IMR-90 (cell line): ENCODE data around the gene CCDC7. TPM values are rescaled to one million over a fixed set of nuclear protein-coding genes. Genes with fewer than 3 reads are reported as not detected.
"Not testable (repeated sequence)": the region's sequence is repeated elsewhere in the genome, so short reads cannot be mapped to it uniquely, and the experiment has no call there.

Experiments used
- ATAC-seq: fragments of 200-7000 bp; cut with Tn5 transposase; 2 replicates; pipeline ENCODE4 v1.9.1; 2020; ENCODE audit warnings: low read depth, mild to moderate bottlenecking, moderate library complexity
- BruUV-seq: library from RNA; stranded (reverse); fragments of 400-500 nt; replicated peaks from 2 replicates; lab custom pipeline; 2021; lab: Mats Ljungman, UMichigan
- CTCF ChIA-PET: fragments of 300-600 bp; formaldehyde crosslinking; extraction: SDS; loops from one replicate; lab custom pipeline; 2021; ENCODE audit warnings: antibody characterized with exemption; lab: Yijun Ruan, JAX
- POLR2A ChIA-PET: fragments of 300-600 bp; sonication (Branson Sonifier 250); formaldehyde crosslinking; loops from one replicate; lab custom pipeline; 2022; ENCODE audit warnings: antibody characterized with exemption; ENCODE audit not compliant: unreplicated experiment; lab: Charles Lee
- DNase-seq: peaks from one replicate; pipeline ENCODE4 v3.0.0; 2013
- H2AFZ ChIP-seq: replicated peaks from 2 replicates; pipeline ENCODE3; 2013; ENCODE audit warnings: low read length, mild to moderate bottlenecking; ENCODE audit not compliant: poor library complexity
- H2AK5ac ChIP-seq: 2 replicates; pipeline ENCODE4 v1.6.1; 2013; ENCODE audit warnings: low read depth, low read length, inconsistent platforms
- H2AK9ac ChIP-seq: replicated peaks from 2 replicates; pipeline ENCODE3; 2013; ENCODE audit warnings: mild to moderate bottlenecking, low read depth, low read length, moderate library complexity; ENCODE audit not compliant: poor library complexity
- H2BK120ac ChIP-seq: 2 replicates; pipeline ENCODE4 v1.6.1; 2013; ENCODE audit warnings: low read depth, low read length, inconsistent platforms
- H2BK15ac ChIP-seq: 3 replicates; pipeline ENCODE4 v1.6.1; 2013; ENCODE audit warnings: low read depth, low read length, inconsistent platforms
- H2BK20ac ChIP-seq: 2 replicates; pipeline ENCODE4 v1.6.1; 2013; ENCODE audit warnings: low read depth, mild to moderate bottlenecking, inconsistent platforms, low read length, moderate library complexity
- H2BK5ac ChIP-seq: 2 replicates; pipeline ENCODE4 v1.6.1; 2013; ENCODE audit warnings: mild to moderate bottlenecking, low read depth, low read length, inconsistent platforms; ENCODE audit not compliant: poor library complexity, severe bottlenecking
- H3K14ac ChIP-seq: replicated peaks from 2 replicates; pipeline ENCODE4 v1.6.1; 2013; ENCODE audit warnings: low read depth, low read length, inconsistent platforms
- H3K18ac ChIP-seq: 2 replicates; pipeline ENCODE4 v1.6.1; 2013; ENCODE audit warnings: low read depth, low read length, control low read depth
- H3K23ac ChIP-seq: 2 replicates; pipeline ENCODE4 v1.6.1; 2013; ENCODE audit warnings: low read depth, low read length, inconsistent platforms
- H3K27ac ChIP-seq: 2 replicates; pipeline ENCODE4 v1.5.1; 2013; ENCODE audit warnings: mild to moderate bottlenecking, control low read depth, low read length; ENCODE audit not compliant: insufficient read depth
- H3K27me3 ChIP-seq: 2 replicates; pipeline ENCODE4 v1.6.1; 2013; ENCODE audit warnings: low read length; ENCODE audit not compliant: control insufficient read depth, insufficient read depth
- H3K36me3 ChIP-seq: 2 replicates; pipeline ENCODE4 v1.6.1; 2013; ENCODE audit warnings: low read length, mixed read lengths; ENCODE audit not compliant: control insufficient read depth, insufficient read depth
- H3K4ac ChIP-seq: 2 replicates; pipeline ENCODE4 v1.6.1; 2013; ENCODE audit warnings: low read depth, low read length, inconsistent platforms
- H3K4me1 ChIP-seq: 2 replicates; pipeline ENCODE4 v1.6.1; 2013; ENCODE audit warnings: low read length, mixed read lengths; ENCODE audit not compliant: control insufficient read depth, insufficient read depth
- H3K4me2 ChIP-seq: 2 replicates; pipeline ENCODE4 v1.6.1; 2013; ENCODE audit warnings: low read depth, mild to moderate bottlenecking, control low read depth, low read length, moderate library complexity
- H3K4me3 ChIP-seq: 2 replicates; pipeline ENCODE4 v1.5.1; 2013; ENCODE audit warnings: low read depth, mild to moderate bottlenecking, control low read depth, low read length, moderate library complexity; ENCODE audit not compliant: insufficient read depth
- H3K56ac ChIP-seq: 2 replicates; pipeline ENCODE4 v1.6.1; 2013; ENCODE audit warnings: low read length, inconsistent platforms; ENCODE audit not compliant: insufficient read depth; ENCODE audit errors: extremely low read depth
- H3K79me1 ChIP-seq, 2 experiments: 2 replicates each; pipeline ENCODE4 v1.6.1; 2013; ENCODE audit warnings: low read length in 2 of 2, inconsistent platforms in 1 of 2, low read depth in 1 of 2
- H3K9ac ChIP-seq: 2 replicates; pipeline ENCODE4 v1.6.1; 2013; ENCODE audit warnings: low read depth, low read length, control low read depth
- H3K9me1 ChIP-seq: 2 replicates; pipeline ENCODE4 v1.6.1; 2013; ENCODE audit warnings: low read length, inconsistent platforms; ENCODE audit not compliant: insufficient read depth
- H3K9me3 ChIP-seq: 2 replicates; pipeline ENCODE4 v1.6.1; 2013; ENCODE audit warnings: low read length; ENCODE audit not compliant: control insufficient read depth, insufficient read depth
- H4K20me1 ChIP-seq: 2 replicates; pipeline ENCODE4 v1.6.1; 2013; ENCODE audit warnings: low read length, inconsistent platforms; ENCODE audit not compliant: insufficient read depth
- H4K5ac ChIP-seq: 2 replicates; pipeline ENCODE4 v1.6.1; 2013; ENCODE audit warnings: mild to moderate bottlenecking, low read depth, low read length, control low read depth
- H4K8ac ChIP-seq, 2 experiments: 2 replicates each; pipeline ENCODE4 v1.6.1; 2013; ENCODE audit warnings: low read depth in 2 of 2, low read length in 2 of 2, control low read depth in 1 of 2, inconsistent platforms in 1 of 2
- H4K91ac ChIP-seq: 2 replicates; pipeline ENCODE4 v1.6.1; 2013; ENCODE audit warnings: low read depth, low read length, inconsistent platforms; ENCODE audit not compliant: insufficient read depth
- NFE2L2 ChIP-seq: fragments of 150-350 bp; IDR thresholded peaks from 2 replicates; pipeline ENCODE4 v1.6.1; 2016; ENCODE audit warnings: low read depth, mild to moderate bottlenecking, low read length
- WGBS, 2 experiments: methylation state at CpG; one replicate each; pipeline versions ENCODE4 v1.1.5 to v1.1.7; 2013; ENCODE audit warnings: missing lambda C conversion rate in 2 of 2; ENCODE audit not compliant: insufficient read length in 1 of 2; ENCODE audit errors: extremely low coverage in 2 of 2; 5-methylcytosine and 5-hydroxymethylcytosine counted together
- dilution Hi-C: fragments of 300-500 bp; cut with HindIII; formaldehyde crosslinking; loops from one replicate; pipeline ENCODE4 v1.14.3; 2018; ENCODE audit warnings: low sequenced_read_pairs; ENCODE audit not compliant: unreplicated experiment
- in situ Hi-C: fragments of 300-500 bp; cut with MboI; formaldehyde crosslinking; loops from 3 replicates; pipeline ENCODE4 v1.14.3; 2019; ENCODE audit warnings: low sequenced_read_pairs, inconsistent platforms, mixed read lengths
- intact Hi-C: fragments of 100-400 bp; cut with micrococcal nuclease; formaldehyde crosslinking; loops from 2 replicates; pipeline ENCODE4 v1.10.0; 2022
- polyA plus RNA-seq, 3 experiments: library from polyadenylated mRNA; depleted of rRNA; stranded (reverse); fragments of >200 nt; gene quantifications; 2 replicates each; pipeline ENCODE4 v1.2.3, GENCODE V29; 2012; ENCODE audit warnings: low replicate concordance in 1 of 3
- total RNA-seq: library from RNA; depleted of rRNA; stranded (reverse); fragments of >200 nt; gene quantifications from 2 replicates; pipeline ENCODE4 v1.2.3, GENCODE V29; 2012

Gene CCDC7
- total and polyA plus RNA-seq, 2 of the 4 experiments (the other 2 are of a cell fraction), result 0.74 to 4.3 TPM

GRCh38 chr10:32650246-32650655 lies 204.3 kb downstream of the CCDC7 start:
- intact Hi-C loops, result loop anchor here (10.0 kb wide), 1 partner anchor 105 kb away; no protein-coding TSS in a partner anchor
- no TSS peak for BruUV-seq
- H2BK15ac ChIP-seq, result no peak overlapping the region
- H3K23ac ChIP-seq, result no peak overlapping the region
- no peak overlapping the region for H2AFZ ChIP-seq
- H3K9me3 ChIP-seq, result peaks cover 2% of the 10 kb centered on the region
- DNase-seq (no peak), ATAC-seq (no peak)
- no peak overlapping the region for H3K9ac ChIP-seq
- no peaks in the 10 kb centered on the region for H3K4me1 ChIP-seq
- dilution Hi-C loops, result no loop called here
- no peak overlapping the region for H3K56ac ChIP-seq
- H3K4me3 ChIP-seq, result no peak overlapping the region
- POLR2A ChIA-PET, result no interaction called here
- H2AK9ac ChIP-seq, result no peak overlapping the region
- no peak overlapping the region for H4K8ac ChIP-seq
- no peak overlapping the region for H2BK120ac ChIP-seq
- TF ChIP-seq NFE2L2, result no peak
- H4K91ac ChIP-seq, result no peak overlapping the region
- no peak overlapping the region for H3K18ac ChIP-seq
- H3K27ac ChIP-seq, result no peak overlapping the region
- CTCF ChIA-PET, result no interaction called here
- no peak overlapping the region for H4K5ac ChIP-seq
- no peaks in the 10 kb centered on the region for H3K9me1 ChIP-seq
- H3K79me1 ChIP-seq, result no peaks in the 10 kb centered on the region
- no CpG with 5 or more reads among the region's 1 CpG for WGBS, 2 experiments
- no peaks in the 10 kb centered on the region for H3K36me3 ChIP-seq
- in situ Hi-C loops, result no loop called here
- H3K4ac ChIP-seq, result no peak overlapping the region
- H4K20me1 ChIP-seq, result no peaks in the 10 kb centered on the region
- no peak overlapping the region for H2BK20ac ChIP-seq
- no peak overlapping the region for H3K4me2 ChIP-seq
- H3K27me3 ChIP-seq, result peaks cover 4% of the 10 kb centered on the region
- no peak overlapping the region for H3K14ac ChIP-seq
- H2AK5ac ChIP-seq, result no peak overlapping the region
- no peak overlapping the region for H2BK5ac ChIP-seq

GRCh38 chr10:32657430-32657829 lies 211.5 kb downstream of the CCDC7 start:
- H4K5ac ChIP-seq, ATAC-seq, H3K4ac ChIP-seq, dilution Hi-C loops, H3K27ac ChIP-seq, H2BK20ac ChIP-seq, H3K4me1 ChIP-seq, H2BK15ac ChIP-seq, H3K27me3 ChIP-seq, H3K9ac ChIP-seq, in situ Hi-C loops, H4K20me1 ChIP-seq, H2AFZ ChIP-seq, H3K4me2 ChIP-seq, H3K23ac ChIP-seq, H3K9me1 ChIP-seq, H3K18ac ChIP-seq, H2BK5ac ChIP-seq, H3K36me3 ChIP-seq, H4K8ac ChIP-seq, BruUV-seq, H2BK120ac ChIP-seq, H2AK5ac ChIP-seq, H3K56ac ChIP-seq, H3K79me1 ChIP-seq, H3K4me3 ChIP-seq, H2AK9ac ChIP-seq, H3K9me3 ChIP-seq, POLR2A ChIA-PET, CTCF ChIA-PET, H4K91ac ChIP-seq, DNase-seq, H3K14ac ChIP-seq: not testable (repeated sequence)
- intact Hi-C loops, result loop anchor here (10.0 kb wide), 1 partner anchor 97 kb away; no protein-coding TSS in a partner anchor
- no CpG with 5 or more reads among the region's 1 CpG for WGBS, 2 experiments
